Neuronal stem cell (in vitro differentiated cells): ENCODE measurements around the gene ATE1.

Experiments used
- DNase-seq: peaks from one replicate; pipeline ENCODE4 v3.0.0-alpha.2; 2013; ENCODE audit warnings: low spot score
- H2AFZ ChIP-seq: one replicate; pipeline ENCODE4 v1.6.1; 2013; ENCODE audit warnings: mild to moderate bottlenecking, low read length, inconsistent platforms
- H2AK5ac ChIP-seq: 2 replicates; pipeline ENCODE4 v1.6.1; 2013; ENCODE audit warnings: low read depth, mild to moderate bottlenecking, inconsistent platforms, low read length, moderate library complexity, mixed read lengths
- H2BK120ac ChIP-seq: 2 replicates; pipeline ENCODE4 v1.6.1; 2013; ENCODE audit warnings: low read depth, mild to moderate bottlenecking, inconsistent platforms, low read length, moderate library complexity, mixed read lengths
- H2BK12ac ChIP-seq: one replicate; pipeline ENCODE4 v1.6.1; 2013; ENCODE audit warnings: low read length, inconsistent platforms
- H2BK15ac ChIP-seq: 2 replicates; pipeline ENCODE4 v1.6.1; 2013; ENCODE audit warnings: mild to moderate bottlenecking, low read length, inconsistent platforms, mixed read lengths
- H2BK5ac ChIP-seq: one replicate; pipeline ENCODE4 v1.6.1; 2013; ENCODE audit warnings: inconsistent platforms, mild to moderate bottlenecking, low read length, moderate library complexity
- H3K14ac ChIP-seq: one replicate; pipeline ENCODE4 v1.6.1; 2013; ENCODE audit warnings: low read length, inconsistent platforms
- H3K18ac ChIP-seq: 2 replicates; pipeline ENCODE4 v1.6.1; 2013; ENCODE audit warnings: low read length, inconsistent platforms
- H3K23ac ChIP-seq: 2 replicates; pipeline ENCODE4 v1.6.1; 2013; ENCODE audit warnings: low read depth, mild to moderate bottlenecking, mixed read lengths, low read length, inconsistent platforms; ENCODE audit not compliant: poor library complexity
- H3K27ac ChIP-seq: replicated peaks from 3 replicates; pipeline ENCODE4 v1.5.1; 2013; ENCODE audit warnings: low read length, inconsistent platforms
- H3K27me3 ChIP-seq, 3 experiments: 2 replicates each; pipeline ENCODE4 v1.6.1; 2013; ENCODE audit warnings: low read length in 3 of 3, mild to moderate bottlenecking in 2 of 3, inconsistent platforms in 1 of 3, low read depth in 1 of 3, mixed read lengths in 1 of 3, moderate library complexity in 1 of 3; ENCODE audit not compliant: control insufficient read depth in 3 of 3, insufficient read depth in 3 of 3
- H3K36me3 ChIP-seq, 2 donors: replicated peaks in 1 of 2; 2 replicates each; pipeline ENCODE4 v1.6.1; 2013; ENCODE audit warnings: low read length in 2 of 2; ENCODE audit not compliant: control insufficient read depth in 2 of 2, insufficient read depth in 2 of 2
- H3K4ac ChIP-seq: 2 replicates; pipeline ENCODE4 v1.6.1; 2013; ENCODE audit warnings: inconsistent platforms, mild to moderate bottlenecking, low read length, moderate library complexity
- H3K4me1 ChIP-seq, 2 donors: 1 replicate in 1 of 2; 2 replicates in 1 of 2; pipeline ENCODE4 v1.6.1; 2013; ENCODE audit warnings: low read length in 2 of 2, low read depth in 1 of 2; ENCODE audit not compliant: control insufficient read depth in 2 of 2, insufficient read depth in 1 of 2
- H3K4me2 ChIP-seq: one replicate; pipeline ENCODE4 v1.6.1; 2013; ENCODE audit warnings: mild to moderate bottlenecking, low read length, inconsistent platforms; ENCODE audit not compliant: insufficient read depth, poor library complexity, severe bottlenecking
- H3K4me3 ChIP-seq, 2 donors: 2 replicates each; pipeline ENCODE4 v1.5.1; 2013; ENCODE audit warnings: low read length in 2 of 2, mild to moderate bottlenecking in 2 of 2, inconsistent platforms in 1 of 2, moderate library complexity in 1 of 2
- H3K79me1 ChIP-seq: one replicate; pipeline ENCODE4 v1.6.1; 2013; ENCODE audit warnings: low read depth, mild to moderate bottlenecking, inconsistent platforms, low read length, moderate library complexity
- H3K9ac ChIP-seq: one replicate; pipeline ENCODE4 v1.6.1; 2013; ENCODE audit warnings: mild to moderate bottlenecking, low read depth, low read length, inconsistent platforms; ENCODE audit not compliant: poor library complexity
- H3K9me3 ChIP-seq, 2 donors: replicated peaks in 1 of 2; 2 replicates each; pipeline versions ENCODE3 to v1.6.1; 2013; ENCODE audit warnings: low read length in 2 of 2, mild to moderate bottlenecking in 2 of 2, inconsistent platforms in 1 of 2, low read depth in 1 of 2, mixed read lengths in 1 of 2, moderate library complexity in 1 of 2; ENCODE audit not compliant: control insufficient read depth in 2 of 2, insufficient read depth in 1 of 2
- H4K8ac ChIP-seq: one replicate; pipeline ENCODE4 v1.6.1; 2013; ENCODE audit warnings: low read depth, mild to moderate bottlenecking, inconsistent platforms, low read length, moderate library complexity
- H4K91ac ChIP-seq: one replicate; pipeline ENCODE4 v1.6.1; 2013; ENCODE audit warnings: low read length, low read depth, mild to moderate bottlenecking, inconsistent platforms; ENCODE audit not compliant: poor library complexity
- WGBS, 2 donors: extraction: QIAGEN DNeasy Blood & Tissue Kit; methylation state at CpG; one replicate each; pipeline ENCODE4 v1.1.7; 2013; ENCODE audit warnings: missing lambda C conversion rate in 2 of 2, mixed read lengths in 1 of 2; ENCODE audit not compliant: insufficient read length in 2 of 2, insufficient replicate concordance in 1 of 2; ENCODE audit errors: extremely low coverage in 2 of 2; 5-methylcytosine and 5-hydroxymethylcytosine counted together

ATE1 gene

GRCh38 chr10:121831777-121832176, 96.1 kb downstream of the ATE1 start:
- H3K4me3 ChIP-seq = no peak overlapping the region
- WGBS, 2 donors = no CpG with 5 or more reads among the region's 1 CpG

GRCh38 chr10:121831237-121831636, 96.6 kb downstream of the ATE1 start:
- H2AFZ ChIP-seq = no peak overlapping the region
- H3K9ac ChIP-seq = peak overlapping the region; percentile 55
- H2BK5ac ChIP-seq = no peak overlapping the region
- H3K14ac ChIP-seq = no peak overlapping the region
- no peak overlapping the region for H2BK120ac ChIP-seq
- DNase-seq = no peak
- H3K27me3 ChIP-seq = no peaks in the 10 kb centered on the region
- no peak overlapping the region for H2BK12ac ChIP-seq
- no peak overlapping the region for H4K8ac ChIP-seq
- H3K4me3 ChIP-seq = no peak overlapping the region
- 100% methylated on average over 1 of the region's 6 CpGs; no CpG with 5 or more reads in 1 of the 2 donors for WGBS, 2 donors
- peaks cover 0 to 2% of the 10 kb centered on the region in 2 donors for H3K9me3 ChIP-seq
- no peak overlapping the region for H3K27ac ChIP-seq
- no peak overlapping the region for H3K4ac ChIP-seq
- no peak overlapping the region for H2AK5ac ChIP-seq
- no peak overlapping the region for H3K18ac ChIP-seq
- H3K79me1 ChIP-seq = no peaks in the 10 kb centered on the region
- no peak overlapping the region for H2BK15ac ChIP-seq
- no peak overlapping the region for H3K23ac ChIP-seq
- H3K4me1 ChIP-seq = no peaks in the 10 kb centered on the region
- H3K4me2 ChIP-seq = no peak overlapping the region
- peaks cover 7 to 46% of the 10 kb centered on the region in 2 donors for H3K36me3 ChIP-seq
- no peak overlapping the region for H4K91ac ChIP-seq

More at GRCh38 chr10:121831777-121832176, 96.1 kb downstream of the ATE1 start:
- Histone ChIP-seq H2BK120ac (no peak overlapping the region), H3K18ac (no peak overlapping the region), H2AK5ac (no peak overlapping the region), H3K36me3 (peaks cover 7 to 49% of the 10 kb centered on the region in 2 donors), H3K23ac (no peak overlapping the region), H3K4me1 (no peaks in the 10 kb centered on the region), H3K79me1 (no peaks in the 10 kb centered on the region), H2AFZ (no peak overlapping the region), H4K91ac (no peak overlapping the region), H2BK5ac (no peak overlapping the region), H3K4ac (no peak overlapping the region), H3K14ac (no peak overlapping the region), H2BK15ac (no peak overlapping the region), H2BK12ac (no peak overlapping the region), H3K4me2 (no peak overlapping the region), H3K9ac (no peak overlapping the region), H4K8ac (no peak overlapping the region), H3K9me3 (peaks cover 0 to 2% of the 10 kb centered on the region in 2 donors), H3K27ac (no peak overlapping the region), H3K27me3 (no peaks in the 10 kb centered on the region)
- DNase-seq = no peak

- no peak overlapping the region for H3K23ac ChIP-seq
- no peak overlapping the region for H2BK15ac ChIP-seq
- H3K4me3 ChIP-seq = no peak overlapping the region
- H3K36me3 ChIP-seq = peaks cover 4 to 36% of the 10 kb centered on the region in 2 donors
- H2BK12ac ChIP-seq = no peak overlapping the region
- no peak overlapping the region for H3K14ac ChIP-seq
- no peaks in the 10 kb centered on the region for H3K79me1 ChIP-seq
- no peak overlapping the region for H3K27ac ChIP-seq
- H2AFZ ChIP-seq = no peak overlapping the region
- H3K4ac ChIP-seq = no peak overlapping the region
- no peak overlapping the region for H3K9ac ChIP-seq
- H3K9me3 ChIP-seq = peaks cover 0 to 2% of the 10 kb centered on the region in 2 donors
- H4K91ac ChIP-seq = no peak overlapping the region
- no peak overlapping the region for H3K4me2 ChIP-seq
- H3K18ac ChIP-seq = no peak overlapping the region
- no peak for DNase-seq
- H3K27me3 ChIP-seq = no peaks in the 10 kb centered on the region
- no peak overlapping the region for H4K8ac ChIP-seq
- H2BK120ac ChIP-seq = no peak overlapping the region
- no peak overlapping the region for H2BK5ac ChIP-seq
- WGBS, 2 donors = no CpG with 5 or more reads among the region's 2 CpGs
- H2AK5ac ChIP-seq = no peak overlapping the region
- no peaks in the 10 kb centered on the region for H3K4me1 ChIP-seq
Observed at GRCh38 chr10:121830101-121830500, 97.7 kb downstream of the ATE1 start.

GRCh38 chr10:121828045-121828444, 99.8 kb downstream of the ATE1 start:
- Histone ChIP-seq H2BK12ac (no peak overlapping the region), H2BK15ac (no peak overlapping the region), H3K4me1 (no peaks in the 10 kb centered on the region), H3K27ac (no peak overlapping the region), H2BK120ac (no peak overlapping the region), H3K79me1 (no peaks in the 10 kb centered on the region), H4K91ac (no peak overlapping the region), H3K9ac (no peak overlapping the region), H3K4ac (no peak overlapping the region), H4K8ac (no peak overlapping the region), H2AFZ (no peak overlapping the region), H2BK5ac (no peak overlapping the region), H3K14ac (no peak overlapping the region), H2AK5ac (no peak overlapping the region), H3K23ac (no peak overlapping the region), H3K27me3 (no peaks in the 10 kb centered on the region), H3K18ac (no peak overlapping the region), H3K4me3 (no peak overlapping the region), H3K4me2 (no peak overlapping the region), H3K36me3 (peaks cover 4 to 20% of the 10 kb centered on the region in 2 donors), H3K9me3 (peaks cover 0 to 2% of the 10 kb centered on the region in 2 donors)
- WGBS, 2 donors = no CpG with 5 or more reads among the region's 5 CpGs
- DNase-seq = no peak
